Measurements from ENCODE around the gene IL34. TPM values are rescaled to one million over a fixed set of nuclear protein-coding genes. Genes with fewer than 3 reads are reported as not detected.

IL34 gene
- total and polyA plus RNA-seq, 2 experiments from 2014 or later: 4.3 to 6.6 TPM

GRCh38 chr16:70691223-70692129 lies 45.1 kb downstream of the IL34 start:
- H3K4me3 Mint-ChIP-seq: no peak overlapping the region
- no peaks in the 10 kb centered on the region; the same call in 2 of the 3 replicates for H3K9me3 Mint-ChIP-seq
- Histone ChIP-seq H3F3A (replicated peaks; ENCODE audit: low read depth) (peaks cover 22% of the 10 kb centered on the region; the same call in 1 of the 2 replicates), H3K4me1 (ENCODE audit: insufficient read depth) (peaks cover 31% of the 10 kb centered on the region), H3K36me3 (ENCODE audit: insufficient read depth) (no peaks in the 10 kb centered on the region), H3K4me3 (no peak overlapping the region), H3K27ac (ENCODE audit: low read depth) (no peak overlapping the region), H3K4me2 (no peak overlapping the region), H2AFZ (no peak overlapping the region), H3K9me2 (ENCODE audit: insufficient read depth) (no peaks in the 10 kb centered on the region), H4K20me1 (replicated peaks; ENCODE audit: insufficient read depth) (no peaks in the 10 kb centered on the region), H3K27me3 (ENCODE audit: insufficient read depth) (peaks cover 2% of the 10 kb centered on the region; the same call in 1 of the 2 replicates), H3K79me2 (replicated peaks; ENCODE audit: insufficient read depth) (no peaks in the 10 kb centered on the region)
- DNase-seq (ENCODE audit: low spot score) (no peak), ATAC-seq (no peak)
- H3K27me3 Mint-ChIP-seq (ENCODE audit: insufficient read depth, low read depth, poor library complexity): peaks cover 29% of the 10 kb centered on the region
- H3K36me3 Mint-ChIP-seq (ENCODE audit: low read depth): peaks cover 2% of the 10 kb centered on the region; the same call in 1 of the 3 replicates
- TF ChIP-seq ZNF114 (CRISPR knock-in tag; IDR thresholded peaks at IDR 0.05) (no peak), NANOG (IDR thresholded peaks at IDR 0.05; ENCODE audit: borderline replicate concordance) (no peak), ZNF462 (CRISPR knock-in tag; IDR thresholded peaks at IDR 0.05) (no peak), CREB1 (CRISPR knock-in tag; IDR thresholded peaks at IDR 0.05; ENCODE audit: low read depth) (no peak)
- no peak overlapping the region for H3K27ac Mint-ChIP-seq
- H3K4me1 Mint-ChIP-seq: peaks cover 48% of the 10 kb centered on the region

Data from GM23338 (cell line).